DMS 273 (cell line): ENCODE results near the gene PPP2R5C.

Source experiments
- DNase-seq: peaks from one replicate; lab custom pipeline; 2025; ENCODE audit not compliant: unreplicated experiment; lab: John Stamatoyannopoulos, UW

PPP2R5C gene

DNA sequence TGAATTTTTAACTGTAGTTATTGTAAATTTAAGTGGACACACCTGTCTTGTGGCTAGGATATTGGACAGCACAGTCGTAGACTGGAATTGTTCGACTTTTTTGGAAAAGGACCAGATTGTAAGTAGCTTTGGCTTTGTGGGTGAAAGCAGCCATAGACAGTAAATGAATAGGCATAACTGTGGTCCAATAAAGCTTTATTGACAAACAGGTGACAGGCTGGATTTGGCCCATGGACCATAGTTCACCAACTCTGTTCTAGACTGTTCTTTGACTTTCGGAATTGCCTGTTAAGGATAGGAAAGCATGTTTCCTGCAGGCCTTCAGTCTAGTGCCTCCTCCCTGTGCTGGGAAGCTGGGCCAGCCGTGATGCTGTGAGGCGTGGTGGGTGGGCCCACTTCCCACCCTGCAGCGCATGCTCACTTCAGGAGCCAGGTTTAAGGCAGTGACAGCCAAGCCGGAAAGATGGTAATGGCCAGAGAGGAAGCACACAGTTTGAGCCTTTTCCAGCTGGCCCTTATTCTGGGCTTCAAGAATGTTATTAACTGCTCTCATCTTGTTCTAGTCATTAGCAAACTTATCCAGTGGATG lies 51.8 kb downstream of the PPP2R5C start:
- DNase-seq: no peak

DNA sequence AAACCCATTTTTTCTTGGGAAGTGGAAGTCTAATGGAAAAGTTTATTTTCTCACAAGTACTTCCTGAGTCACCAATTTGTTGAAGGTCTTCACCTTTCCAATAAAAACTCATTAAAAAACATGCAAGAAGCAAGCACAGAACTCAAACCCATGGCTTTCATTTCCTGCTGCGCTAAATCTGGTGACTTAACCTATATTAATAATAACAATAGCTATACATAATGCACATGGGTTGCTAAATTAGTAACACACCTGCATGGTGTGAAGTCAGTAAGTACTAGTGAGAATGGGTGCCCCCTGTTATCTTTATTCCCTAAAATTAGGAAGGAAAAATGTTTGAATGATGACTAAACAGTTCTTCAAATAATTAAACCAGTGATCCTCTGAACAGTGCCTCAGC lies 52.3 kb downstream of the PPP2R5C start:
- DNase-seq: no peak

DNA sequence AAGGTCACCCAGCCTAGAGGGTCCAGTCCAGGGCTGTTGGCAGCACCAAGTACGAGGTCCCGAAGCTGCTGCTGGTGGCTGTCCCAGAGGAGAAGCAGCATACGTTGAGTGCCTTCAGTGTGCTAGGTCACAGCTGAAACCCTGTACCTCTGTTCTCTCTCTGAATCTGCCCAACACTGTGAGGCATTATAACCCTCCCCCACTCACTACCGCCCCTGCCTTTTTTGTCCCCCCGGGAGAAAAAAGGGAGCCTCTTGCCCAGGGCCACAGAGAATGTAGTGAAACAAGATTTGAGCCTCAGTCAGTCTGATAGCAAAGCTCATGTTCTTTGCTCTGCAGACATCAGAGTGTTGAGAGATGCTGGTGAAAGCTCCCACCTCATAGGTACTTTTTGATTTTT lies 53.4 kb downstream of the PPP2R5C start:
- DNase-seq: no peak

DNA sequence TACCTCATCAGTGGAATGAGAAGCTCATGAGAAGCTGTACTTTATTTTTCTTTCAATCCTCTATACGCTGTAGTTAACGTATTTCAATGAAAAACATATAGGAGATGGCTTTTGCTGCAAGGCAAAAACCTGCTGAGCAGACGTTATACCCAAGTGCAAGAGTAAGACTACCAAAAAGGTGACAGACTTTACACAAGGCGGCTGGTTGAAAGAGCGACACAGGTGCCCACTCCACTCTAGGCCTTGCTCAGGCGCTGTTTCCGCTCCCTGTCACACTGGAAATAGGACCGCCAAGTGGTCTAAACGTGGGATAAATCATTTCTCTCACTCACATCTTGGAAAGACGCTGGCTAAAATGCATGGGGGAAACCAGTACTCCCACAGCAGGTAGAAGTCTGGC lies 54.5 kb downstream of the PPP2R5C start:
- no peak for DNase-seq

DNA sequence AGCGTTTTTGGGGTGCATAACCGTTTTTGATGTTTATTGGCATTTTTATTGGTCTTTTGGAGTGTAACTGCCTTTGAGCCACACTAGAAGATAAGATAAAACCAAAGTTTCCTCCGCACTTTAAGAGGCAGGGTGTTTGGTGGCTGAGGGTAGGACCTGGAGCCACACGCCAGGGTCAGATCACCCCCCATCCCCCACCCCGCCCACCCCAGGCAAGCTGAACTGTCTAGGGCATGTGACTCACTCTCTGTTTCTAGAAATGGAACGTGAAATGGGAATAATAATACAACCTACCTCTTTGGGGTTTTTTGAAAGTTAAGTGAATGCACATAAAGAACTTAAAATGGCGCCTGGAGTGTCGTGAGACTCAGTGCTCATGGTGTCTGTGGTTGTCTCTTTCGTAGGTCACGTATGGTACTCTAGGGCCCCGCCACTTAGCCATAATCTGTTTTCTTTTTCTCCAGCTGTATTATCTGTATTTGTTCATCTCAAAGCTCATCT lies 56.0 kb downstream of the PPP2R5C start:
- DNase-seq: no peak

DNA sequence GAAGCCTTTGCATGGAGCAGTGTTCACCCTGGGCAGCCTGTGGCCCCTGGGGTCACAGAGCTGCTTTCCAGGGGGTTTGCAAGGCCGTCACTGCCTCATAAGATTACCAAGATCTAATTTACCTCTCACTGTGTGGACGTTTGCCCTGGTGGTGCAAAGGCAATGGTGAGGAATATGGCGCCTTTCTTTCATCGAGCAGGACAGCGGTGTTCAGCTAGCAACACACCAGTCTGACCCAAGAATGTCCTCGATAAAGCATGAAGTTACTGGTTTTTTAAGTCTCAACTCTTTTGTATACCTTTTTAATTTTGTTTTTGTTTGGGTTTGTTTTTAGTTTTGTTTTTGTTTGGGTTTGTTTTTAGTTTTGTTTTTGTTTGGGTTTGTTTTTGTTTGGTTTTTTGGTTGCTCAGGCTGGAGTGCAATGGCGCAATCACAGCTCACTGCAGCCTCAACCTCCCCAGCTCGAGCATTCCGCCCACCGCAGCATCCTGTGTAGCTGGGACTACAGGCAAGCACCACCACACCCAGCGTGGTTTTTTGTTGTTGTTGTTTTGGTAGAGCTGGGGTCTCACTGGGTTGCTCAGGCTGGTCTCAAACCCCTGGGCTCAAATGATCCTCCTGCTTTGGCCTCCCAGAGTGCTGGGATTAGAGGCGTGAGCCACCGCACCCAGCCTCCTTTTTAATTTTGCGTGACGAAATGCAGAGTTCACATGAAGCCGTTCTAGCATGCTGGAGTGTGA lies 57.9 kb downstream of the PPP2R5C start:
- no peak for DNase-seq

DNA sequence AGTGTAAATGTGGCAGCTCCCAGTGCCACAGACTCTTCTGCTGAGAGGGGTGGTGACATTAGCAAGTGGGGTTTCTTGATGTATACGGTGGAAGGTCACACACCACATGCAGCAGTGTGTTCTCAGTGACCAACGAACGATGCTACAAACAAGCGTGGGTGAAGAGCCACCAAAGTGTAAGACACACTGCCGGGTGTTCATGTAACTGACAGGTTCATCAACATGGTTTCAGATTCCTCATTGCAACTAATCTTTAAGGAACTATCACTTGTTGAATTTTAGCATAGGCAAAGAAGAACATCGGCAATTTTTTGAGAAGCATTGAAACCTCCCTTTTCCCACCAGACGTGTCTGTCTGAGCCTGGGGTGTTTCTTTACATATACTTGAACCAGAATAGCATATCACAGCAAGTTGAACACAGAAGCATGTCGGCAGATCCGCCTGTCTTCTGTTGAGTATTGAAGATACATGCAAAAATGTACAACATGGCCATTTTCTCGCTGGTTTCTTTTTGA lies 58.8 kb downstream of the PPP2R5C start:
- no peak for DNase-seq

DNA sequence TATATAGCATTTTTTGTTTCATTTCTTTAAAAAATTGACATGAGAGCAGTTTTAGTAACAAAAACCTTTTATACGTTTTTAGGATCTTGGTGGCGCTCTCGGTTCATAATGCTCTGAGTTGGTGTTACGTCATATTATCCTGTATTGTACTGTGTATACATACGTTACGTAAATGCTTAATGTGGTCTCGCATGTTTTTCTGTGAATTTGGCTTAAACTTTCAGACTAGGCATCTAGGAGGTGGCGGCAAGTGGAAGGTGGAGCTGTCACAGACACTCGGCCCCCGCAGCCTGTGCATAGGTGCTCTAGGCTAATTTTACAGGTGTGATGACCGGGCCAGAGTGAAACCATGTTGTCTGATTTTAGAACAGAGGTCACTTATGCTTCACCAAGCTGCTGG lies 60.0 kb downstream of the PPP2R5C start:
- no peak for DNase-seq

DNA sequence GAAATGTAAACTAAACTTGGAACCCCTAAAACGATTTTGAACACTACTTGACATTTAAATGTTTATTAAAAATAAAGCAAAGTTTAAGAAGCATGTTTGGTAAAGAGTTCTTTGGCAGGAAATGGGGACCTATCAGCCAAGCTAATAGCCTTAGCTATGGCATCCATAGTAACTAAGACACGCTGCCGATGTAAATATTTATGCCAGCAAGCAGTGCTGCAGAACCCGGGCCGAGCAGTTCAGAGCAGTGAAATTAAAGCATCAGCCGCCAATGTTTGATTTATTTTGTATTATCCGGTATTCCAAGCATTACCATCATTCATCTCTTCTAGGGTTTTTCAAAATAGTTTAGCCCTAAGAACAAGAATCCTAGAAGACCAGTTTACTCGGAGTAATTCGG lies 61.6 kb downstream of the PPP2R5C start:
- no peak for DNase-seq

DNA sequence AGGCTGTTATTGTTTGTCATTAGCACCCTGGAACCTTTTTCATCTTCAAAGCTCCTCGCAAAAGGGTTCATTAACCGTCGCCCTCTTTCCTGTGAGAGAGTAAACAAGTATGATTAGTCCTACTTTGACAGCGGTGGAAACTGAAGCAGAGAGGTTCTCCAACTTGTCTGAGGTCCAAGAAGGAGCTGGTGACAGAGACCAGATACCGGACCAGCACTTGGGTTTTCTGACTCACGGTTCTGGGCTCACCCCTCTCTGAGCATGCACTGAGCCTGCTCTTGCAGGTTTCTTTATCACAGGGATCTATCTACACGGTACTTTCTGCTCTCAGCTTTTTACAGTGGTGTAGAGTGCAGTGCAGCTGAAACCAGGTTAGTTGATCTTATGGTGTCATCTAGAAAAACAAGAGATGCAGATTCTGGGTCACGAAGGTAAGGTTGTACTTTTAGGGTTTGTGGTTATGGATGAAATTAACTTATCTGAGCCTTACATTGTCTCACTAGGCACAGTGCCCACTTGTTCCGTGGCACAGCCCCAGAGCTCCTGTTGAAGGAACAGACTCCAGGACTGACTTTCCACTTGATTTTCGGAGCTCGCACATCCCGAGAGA lies 62.1 kb downstream of the PPP2R5C start:
- no peak for DNase-seq

DNA sequence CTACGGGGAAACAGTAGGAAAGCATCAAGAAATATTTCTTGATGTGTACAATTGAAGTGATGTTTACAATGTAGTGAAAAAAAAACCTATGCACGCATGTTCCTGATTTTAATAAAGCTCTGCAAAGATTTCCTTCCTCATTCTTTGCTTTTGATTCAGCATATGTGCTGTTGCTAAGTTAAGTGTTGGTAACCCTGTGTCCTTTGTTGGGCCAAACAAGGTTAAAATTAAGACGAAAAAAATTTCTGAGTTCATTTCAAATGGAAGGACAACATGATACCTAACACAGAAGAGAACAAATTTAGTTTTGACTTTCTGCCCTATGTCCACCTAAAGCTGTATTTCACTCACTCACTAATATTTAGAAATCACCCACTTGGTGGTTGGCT lies 62.8 kb downstream of the PPP2R5C start:
- no peak for DNase-seq

DNA sequence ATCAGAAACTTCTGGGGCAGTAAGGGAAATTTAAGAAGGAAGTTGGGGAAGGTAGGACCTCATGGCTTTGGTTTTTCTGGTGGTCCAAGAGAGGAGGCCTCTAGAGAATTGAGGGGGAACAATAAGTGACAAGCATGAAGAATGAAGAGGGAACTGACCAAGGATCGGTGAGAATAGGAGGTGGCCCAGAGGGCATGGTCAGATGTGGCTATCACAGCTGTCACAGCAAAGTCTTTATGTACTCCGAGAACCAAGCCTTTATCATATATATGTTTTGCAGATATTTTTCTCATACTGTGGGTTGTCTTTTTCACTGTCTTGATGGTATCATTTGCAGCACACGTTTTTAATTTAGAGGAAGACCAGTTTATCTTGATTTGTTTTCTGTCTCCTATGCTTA lies 64.3 kb downstream of the PPP2R5C start:
- no peak for DNase-seq

DNA sequence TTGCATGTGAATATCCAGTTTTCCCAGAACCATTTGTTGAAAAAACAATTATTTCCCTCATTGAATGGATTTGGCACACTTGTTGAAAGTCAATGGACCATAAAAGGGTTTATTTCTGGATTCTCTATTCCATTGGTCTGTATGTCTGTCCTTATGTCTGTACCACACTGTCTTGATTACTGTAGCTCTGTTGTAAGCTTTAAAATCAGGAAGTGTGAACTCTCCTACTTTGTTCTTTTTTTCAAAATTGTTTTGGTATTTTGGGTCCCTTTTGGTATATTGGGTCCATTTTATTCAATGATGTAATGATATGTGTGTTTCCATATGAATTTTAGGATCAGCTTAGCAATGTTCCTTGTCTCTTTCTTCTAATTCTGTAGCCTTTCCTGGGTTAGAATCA lies 64.8 kb downstream of the PPP2R5C start:
- no peak for DNase-seq

DNA sequence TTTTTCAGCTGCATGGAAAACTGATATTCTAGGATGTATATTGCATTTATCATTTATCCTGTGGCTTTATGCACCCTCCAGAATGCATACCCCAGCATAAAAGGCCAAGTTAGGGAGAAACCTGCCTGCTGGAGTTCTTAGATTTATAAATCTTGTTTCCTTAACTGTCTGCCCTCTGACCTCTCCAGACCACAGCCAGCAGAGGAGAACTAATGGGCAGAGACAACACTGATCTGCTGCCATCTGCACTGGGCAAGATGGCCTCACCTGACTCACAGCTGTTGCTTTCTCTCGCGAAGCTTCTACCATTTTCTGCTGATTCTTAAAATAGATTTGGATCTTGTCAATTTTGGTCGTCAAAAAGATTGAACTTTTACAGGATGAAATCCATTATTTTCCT lies 65.8 kb downstream of the PPP2R5C start:
- no peak for DNase-seq

DNA sequence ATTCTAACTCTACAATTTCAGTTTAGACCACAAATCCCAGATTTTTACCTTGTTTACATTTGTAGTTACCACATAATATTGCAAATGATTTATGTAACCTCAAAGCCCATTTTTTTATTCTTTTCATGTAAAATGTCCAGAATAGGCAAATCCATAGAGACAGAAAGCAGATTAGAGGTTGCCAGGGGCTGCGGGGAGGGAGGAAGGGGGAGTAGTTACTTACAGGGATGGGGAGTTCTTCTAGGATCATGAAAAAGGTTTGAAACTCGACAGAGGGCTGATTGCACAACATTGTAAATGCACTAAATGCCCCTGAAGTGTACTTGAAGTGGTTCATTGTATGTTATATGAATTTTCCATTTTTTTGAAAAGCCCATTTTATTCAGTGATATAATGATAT lies 66.5 kb downstream of the PPP2R5C start:
- DNase-seq: no peak

DNA sequence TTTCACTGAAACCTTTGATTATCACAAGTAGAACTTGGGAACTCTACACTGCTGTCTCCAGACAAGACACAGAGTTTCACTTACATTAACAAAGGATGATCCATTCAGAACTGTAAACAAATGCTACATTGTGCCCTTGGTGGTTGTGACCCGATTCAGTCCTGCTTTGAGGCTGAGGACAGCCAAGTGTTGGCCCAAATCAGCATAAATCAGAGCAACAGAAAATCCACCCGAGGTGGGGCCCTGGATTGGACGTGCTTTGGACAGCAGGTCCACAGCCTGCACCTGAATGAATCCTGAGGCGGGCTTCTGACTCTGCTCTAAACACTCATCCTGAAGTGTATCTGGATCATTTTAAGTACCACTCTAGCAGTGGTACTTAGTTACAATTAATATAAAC lies 68.8 kb downstream of the PPP2R5C start:
- no peak for DNase-seq

DNA sequence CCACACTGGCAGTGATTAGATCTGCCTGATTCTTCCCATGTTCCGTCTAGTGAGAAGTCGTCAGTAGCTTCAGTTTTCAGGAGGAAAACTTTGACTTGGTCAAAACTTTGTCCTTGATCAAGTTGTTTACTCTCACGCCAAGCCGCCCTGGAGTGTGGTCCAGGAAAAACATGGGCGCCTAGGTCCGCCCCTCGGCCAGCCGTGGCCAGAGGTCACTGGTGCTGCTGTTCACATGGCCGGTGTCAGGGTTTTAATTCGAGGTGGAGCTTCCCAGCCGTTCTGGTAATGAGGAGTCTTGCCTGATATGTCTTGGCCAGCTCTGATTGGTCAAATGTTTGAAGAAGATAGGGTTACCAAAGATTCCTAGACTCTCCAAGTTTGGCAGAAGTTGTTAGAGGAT lies 71.5 kb downstream of the PPP2R5C start:
- DNase-seq: no peak

DNA sequence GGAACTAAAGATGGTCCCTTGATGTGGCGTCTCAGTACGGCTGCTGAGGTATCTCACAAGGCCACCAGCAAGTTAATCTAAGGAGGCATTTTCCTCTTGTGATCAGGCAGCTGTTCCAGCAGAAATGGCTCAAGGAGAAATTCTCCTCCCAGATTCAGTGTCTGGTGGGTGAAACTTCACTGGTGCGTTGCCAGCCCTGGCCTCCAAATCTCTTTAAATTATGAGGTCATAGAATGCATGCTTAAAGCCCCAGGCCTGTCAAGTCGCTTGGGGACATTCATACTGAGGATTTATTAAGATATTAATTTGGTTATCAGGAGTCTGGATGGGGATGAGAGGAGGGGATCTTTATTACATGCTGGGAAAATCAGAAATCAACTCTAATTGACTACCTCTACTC lies 72.9 kb downstream of the PPP2R5C start:
- no peak for DNase-seq

DNA sequence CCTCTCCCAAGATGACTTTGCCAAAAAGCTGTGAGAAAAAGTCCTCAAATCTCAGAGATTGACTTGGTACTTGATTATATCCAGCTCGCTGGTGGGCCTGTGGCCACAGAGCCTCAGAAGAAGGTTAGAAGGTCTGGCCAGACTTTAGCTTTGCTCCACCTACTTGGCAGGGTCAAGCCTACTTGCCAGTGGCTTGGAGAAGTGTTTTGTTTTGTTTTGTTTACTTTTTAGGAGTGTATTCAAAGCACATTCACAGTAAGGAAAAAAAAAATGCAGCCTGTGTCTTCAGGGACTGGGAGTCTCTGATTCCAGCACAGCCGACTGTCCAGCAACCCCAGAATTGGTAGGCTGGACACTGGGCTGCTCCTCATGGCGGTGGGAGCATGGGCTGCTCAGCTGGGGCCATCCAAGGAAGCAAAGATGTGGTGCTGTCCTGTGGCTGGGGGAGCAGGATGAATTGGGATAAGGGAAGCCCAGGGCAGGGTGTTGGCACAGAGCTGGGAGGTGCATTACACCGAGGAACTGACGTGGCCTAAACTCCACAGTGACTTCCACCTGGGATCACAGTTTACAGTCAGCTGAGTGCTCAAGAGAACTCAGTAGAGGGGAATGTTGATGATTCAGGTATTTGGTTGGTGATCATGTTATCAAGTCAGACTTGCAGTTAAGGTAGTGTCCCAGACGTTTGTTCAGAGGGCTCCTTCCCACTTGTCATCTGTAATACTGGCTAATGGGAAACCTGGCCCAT lies 73.5 kb downstream of the PPP2R5C start:
- DNase-seq: no peak

DNA sequence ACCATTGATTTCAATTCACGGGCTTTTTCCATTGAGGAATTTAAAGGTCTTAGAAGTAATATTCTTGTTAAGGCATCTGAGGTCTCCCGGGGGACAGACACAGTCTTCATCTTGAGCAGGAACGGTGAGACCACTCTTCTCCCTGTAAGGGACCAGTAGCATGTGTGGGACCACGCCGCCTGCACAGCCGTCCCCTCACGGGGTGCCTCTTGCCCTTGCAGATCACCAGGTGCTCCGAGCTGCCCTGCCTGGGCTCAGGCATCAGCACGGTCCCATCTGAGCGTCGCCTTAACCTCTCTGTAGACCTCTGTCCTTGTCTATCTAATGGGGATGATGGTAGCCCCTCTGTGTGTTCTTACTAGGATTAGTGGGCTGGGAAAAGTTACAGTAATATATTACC lies 74.1 kb downstream of the PPP2R5C start:
- no peak for DNase-seq

DNA sequence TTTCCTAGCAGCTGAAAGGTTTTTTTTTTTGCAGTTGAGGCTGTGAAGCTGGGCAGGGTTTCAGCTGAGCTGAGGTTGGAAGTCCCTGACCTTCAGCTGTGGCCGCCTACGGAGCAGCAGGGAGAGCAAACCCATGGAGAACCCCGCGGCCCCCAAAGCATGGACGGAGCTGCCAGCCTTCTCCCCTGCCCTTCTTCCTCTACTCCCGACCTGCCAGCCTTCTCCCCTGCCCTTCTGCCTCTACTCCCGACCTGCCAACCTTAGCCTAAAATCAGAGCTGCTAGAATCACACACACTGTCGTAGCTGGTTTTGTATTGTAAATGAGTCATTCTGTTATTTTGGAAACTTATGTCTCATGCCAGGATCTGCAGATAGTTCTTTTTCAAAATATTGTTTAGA lies 74.6 kb downstream of the PPP2R5C start:
- DNase-seq: no peak

DNA sequence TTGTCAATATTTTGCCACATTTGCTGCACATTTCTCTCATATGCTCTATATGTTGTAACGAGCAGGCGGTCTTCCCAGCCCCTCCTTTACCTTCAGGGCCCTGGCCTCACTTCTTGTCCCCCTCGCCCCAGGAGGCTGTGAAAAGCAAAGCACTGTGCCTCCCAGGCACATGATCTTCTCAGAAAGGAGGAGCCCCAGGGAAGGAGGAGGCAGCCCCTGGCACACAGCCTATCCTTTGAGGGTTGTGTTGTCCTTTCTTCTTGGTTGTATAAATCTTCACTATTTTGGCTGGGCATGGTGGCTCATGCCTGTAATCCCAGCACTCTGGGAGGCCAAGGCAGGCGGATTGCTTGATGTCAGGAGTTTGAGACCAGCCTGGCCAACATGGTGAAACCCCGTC lies 77.0 kb downstream of the PPP2R5C start:
- DNase-seq: peak; percentile 28
